Right atrium auricular region (tissue), 2 donors: ENCODE results near the gene ST6GALNAC2. TPM values are rescaled to one million over a fixed set of nuclear protein-coding genes. Genes with fewer than 3 reads are reported as not detected.

ENCODE experiments used
- DNase-seq: peaks from one replicate; pipeline ENCODE4 v3.0.0-alpha.2; 2019; ENCODE audit warnings: low spot score
- H3K27ac ChIP-seq, 2 donors: fragments of 200-600 bp; sonication (generic); 1 replicate in 1 of 2; 2 replicates in 1 of 2; pipeline ENCODE4 v1.5.1; 2016 to 2019
- H3K27me3 ChIP-seq, 2 donors: fragments of 200-600 bp; sonication (generic); one replicate each; pipeline versions ENCODE4 v1.5.1 to v1.6.0; 2017 to 2019
- H3K36me3 ChIP-seq: fragments of 200-600 bp; sonication (generic); one replicate; pipeline ENCODE4 v1.5.1; 2016
- H3K4me1 ChIP-seq, 2 donors: fragments of 200-600 bp; sonication (generic); one replicate each; pipeline versions ENCODE4 v1.5.1 to v1.6.0; 2017 to 2019
- H3K4me3 ChIP-seq, 2 donors: fragments of 200-600 bp; sonication (generic); 1 replicate in 1 of 2; 2 replicates in 1 of 2; pipeline ENCODE4 v1.5.1; 2017 to 2019; ENCODE audit warnings: mild to moderate bottlenecking in 1 of 2, moderate library complexity in 1 of 2
- H3K9me3 ChIP-seq, 2 donors: fragments of 200-600 bp; sonication (generic); one replicate each; pipeline ENCODE4 v1.5.1; 2019
- total RNA-seq, 2 donors: library from RNA; depleted of rRNA; stranded (reverse); fragments of >200 nt; gene quantifications; one replicate each; pipeline ENCODE4 v1.1.0, GENCODE V29; 2016
- TF ChIP-seq, protein P1 (sequence below), 2 donors: fragments of 200-600 bp; sonication (generic); IDR thresholded peaks; one replicate each; pipeline ENCODE4 v1.5.1; 2019; ENCODE audit warnings: antibody characterized with exemption in 2 of 2

ST6GALNAC2 gene
- total RNA-seq, 2 donors from 2014 or later, result 4.5 to 6.4 TPM

- no peak overlapping the region for H3K27ac ChIP-seq
- H3K27me3 ChIP-seq, result no peaks in the 10 kb centered on the region
- TF ChIP-seq, protein P1, sequence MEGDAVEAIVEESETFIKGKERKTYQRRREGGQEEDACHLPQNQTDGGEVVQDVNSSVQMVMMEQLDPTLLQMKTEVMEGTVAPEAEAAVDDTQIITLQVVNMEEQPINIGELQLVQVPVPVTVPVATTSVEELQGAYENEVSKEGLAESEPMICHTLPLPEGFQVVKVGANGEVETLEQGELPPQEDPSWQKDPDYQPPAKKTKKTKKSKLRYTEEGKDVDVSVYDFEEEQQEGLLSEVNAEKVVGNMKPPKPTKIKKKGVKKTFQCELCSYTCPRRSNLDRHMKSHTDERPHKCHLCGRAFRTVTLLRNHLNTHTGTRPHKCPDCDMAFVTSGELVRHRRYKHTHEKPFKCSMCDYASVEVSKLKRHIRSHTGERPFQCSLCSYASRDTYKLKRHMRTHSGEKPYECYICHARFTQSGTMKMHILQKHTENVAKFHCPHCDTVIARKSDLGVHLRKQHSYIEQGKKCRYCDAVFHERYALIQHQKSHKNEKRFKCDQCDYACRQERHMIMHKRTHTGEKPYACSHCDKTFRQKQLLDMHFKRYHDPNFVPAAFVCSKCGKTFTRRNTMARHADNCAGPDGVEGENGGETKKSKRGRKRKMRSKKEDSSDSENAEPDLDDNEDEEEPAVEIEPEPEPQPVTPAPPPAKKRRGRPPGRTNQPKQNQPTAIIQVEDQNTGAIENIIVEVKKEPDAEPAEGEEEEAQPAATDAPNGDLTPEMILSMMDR (IDR thresholded peaks at IDR 0.05), result no peak
- DNase-seq, result no peak
- no peaks in the 10 kb centered on the region for H3K9me3 ChIP-seq
- no peak overlapping the region for H3K4me3 ChIP-seq
- peaks cover 0 to 30% of the 10 kb centered on the region in 2 donors for H3K4me1 ChIP-seq
- peaks cover 4% of the 10 kb centered on the region for H3K36me3 ChIP-seq
Measured at GRCh38 chr17:76570877-76571471, 14.7 kb downstream of the ST6GALNAC2 start.

- Histone ChIP-seq H3K27me3 (no peaks in the 10 kb centered on the region), H3K27ac (no peak overlapping the region), H3K36me3 (peaks cover 9% of the 10 kb centered on the region), H3K4me3 (no peak overlapping the region), H3K9me3 (no peaks in the 10 kb centered on the region), H3K4me1 (peaks cover 0 to 31% of the 10 kb centered on the region in 2 donors)
- DNase-seq, result no peak
- TF ChIP-seq, protein P1 (IDR thresholded peaks at IDR 0.05), result no peak
Measured at GRCh38 chr17:76570457-76570856, 15.2 kb downstream of the ST6GALNAC2 start.

- no peaks in the 10 kb centered on the region for H3K27me3 ChIP-seq
- H3K27ac ChIP-seq, result no peak overlapping the region
- H3K36me3 ChIP-seq, result peaks cover 15% of the 10 kb centered on the region
- no peak overlapping the region for H3K4me3 ChIP-seq
- H3K9me3 ChIP-seq, result no peaks in the 10 kb centered on the region
- no peak for DNase-seq
- TF ChIP-seq, protein P1 (IDR thresholded peaks at IDR 0.05), result no peak
- peaks cover 0 to 31% of the 10 kb centered on the region in 2 donors for H3K4me1 ChIP-seq
Measured at GRCh38 chr17:76569607-76570279, 15.9 kb downstream of the ST6GALNAC2 start.

DNA sequence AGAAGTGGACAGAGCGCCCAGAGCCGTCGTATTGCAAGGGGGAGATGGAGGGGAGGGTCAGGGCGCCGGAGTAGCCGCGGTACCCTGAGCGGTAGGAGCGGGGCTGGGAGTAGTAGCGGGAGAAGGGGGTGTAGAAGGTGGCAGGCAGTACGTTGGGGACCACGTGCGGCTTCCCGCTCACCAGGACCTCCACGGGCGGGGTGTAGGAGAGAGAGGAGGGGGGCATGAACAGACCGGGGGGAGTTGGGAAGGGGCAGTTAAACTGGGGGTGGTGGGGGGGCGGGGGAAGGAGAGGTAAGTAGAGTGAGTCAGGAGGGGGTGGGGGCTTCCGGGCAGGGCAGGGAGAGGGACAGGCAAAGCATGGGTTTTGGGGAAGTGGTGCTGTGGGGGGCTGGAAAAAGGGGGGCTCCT is 16.8 kb downstream of the ST6GALNAC2 start:
- TF ChIP-seq, protein P1 (IDR thresholded peaks at IDR 0.05), result no peak
- H3K9me3 ChIP-seq, result no peaks in the 10 kb centered on the region
- no peaks in the 10 kb centered on the region for H3K27me3 ChIP-seq
- H3K36me3 ChIP-seq, result peaks cover 22% of the 10 kb centered on the region
- peaks cover 0 to 31% of the 10 kb centered on the region in 2 donors for H3K4me1 ChIP-seq
- H3K27ac ChIP-seq, result no peak overlapping the region
- DNase-seq, result no peak
- H3K4me3 ChIP-seq, result no peak overlapping the region

GRCh38 chr17:76567634-76568432 is 17.8 kb downstream of the ST6GALNAC2 start:
- TF ChIP-seq, protein P1 (IDR thresholded peaks at IDR 0.05), result no peak
- DNase-seq, result no peak
- peaks cover 0 to 32% of the 10 kb centered on the region in 2 donors for H3K4me1 ChIP-seq
- H3K27me3 ChIP-seq, result no peaks in the 10 kb centered on the region
- peaks cover 29% of the 10 kb centered on the region for H3K36me3 ChIP-seq
- H3K27ac ChIP-seq, result peak overlapping the region in 1 of 2 donors; percentile 35
- no peak overlapping the region for H3K4me3 ChIP-seq
- H3K9me3 ChIP-seq, result no peaks in the 10 kb centered on the region
